NCI-H1092 (cell line): ENCODE measurements around the gene RFTN1.
"Not testable (repeated sequence)": the region's sequence is repeated elsewhere in the genome, so short reads cannot be mapped to it uniquely, and the experiment has no call there.

Experiments used
- DNase-seq: peaks from one replicate; lab custom pipeline; 2025; lab: John Stamatoyannopoulos, UW

Gene RFTN1

DNA sequence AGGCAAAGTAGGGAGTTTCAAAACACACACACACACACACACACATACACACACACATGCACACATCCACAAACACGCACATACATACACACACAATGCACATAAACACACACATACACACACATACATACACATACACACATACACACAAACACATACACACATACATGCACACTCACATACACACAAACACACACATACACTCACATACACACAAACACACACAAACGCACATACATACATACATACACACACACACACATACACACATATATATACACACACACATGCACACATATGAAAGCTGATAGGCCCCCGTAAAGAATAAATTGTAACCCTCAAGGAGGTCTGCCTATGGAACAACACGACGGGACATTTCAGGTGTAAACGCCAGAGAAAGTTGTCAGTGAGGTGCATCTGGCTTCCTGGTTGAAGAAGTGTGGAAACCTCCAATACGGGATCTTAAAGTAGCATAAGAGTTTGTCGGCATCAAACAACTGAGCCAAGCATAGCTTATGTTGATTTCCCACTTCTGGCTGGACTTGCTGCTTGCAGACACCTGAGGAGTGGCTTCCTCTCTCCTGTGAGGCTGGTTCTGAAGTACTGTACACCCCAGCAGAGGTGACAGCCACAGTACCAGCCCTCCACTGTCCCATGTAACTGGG is 5.8 kb downstream of the RFTN1 start:
- DNase-seq, result no peak

DNA sequence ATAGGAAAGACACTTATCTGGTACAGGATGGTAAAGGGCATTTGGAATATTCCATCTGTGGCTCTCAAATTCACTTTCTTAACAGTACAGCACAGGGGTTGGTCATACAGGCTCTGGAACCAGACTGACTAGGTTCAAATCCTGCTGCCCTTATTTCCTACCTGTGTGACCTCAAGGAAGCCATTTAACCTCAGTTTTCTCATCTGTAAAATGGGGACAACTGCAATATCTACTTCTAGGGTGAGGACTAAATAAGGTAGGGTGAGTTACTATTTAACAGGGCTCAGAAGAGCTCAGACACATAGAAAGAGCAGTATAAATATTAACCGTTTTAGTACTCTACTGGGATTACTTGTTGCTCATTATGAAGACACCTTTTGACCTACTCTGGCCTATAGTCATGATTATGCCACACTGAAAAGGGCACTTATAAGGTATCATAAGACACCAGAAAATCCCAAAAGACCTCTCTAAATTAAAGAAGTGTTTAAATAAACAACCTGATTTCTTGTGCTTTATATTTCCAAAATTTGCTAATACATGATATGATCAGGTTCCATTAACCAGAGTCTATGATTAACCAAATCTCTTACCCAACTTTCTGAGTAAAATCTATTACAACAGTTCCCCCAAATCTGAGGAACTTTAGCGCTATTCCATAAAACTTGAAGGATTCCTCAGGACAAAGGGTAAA is 6.5 kb downstream of the RFTN1 start:
- DNase-seq, result no peak

DNA sequence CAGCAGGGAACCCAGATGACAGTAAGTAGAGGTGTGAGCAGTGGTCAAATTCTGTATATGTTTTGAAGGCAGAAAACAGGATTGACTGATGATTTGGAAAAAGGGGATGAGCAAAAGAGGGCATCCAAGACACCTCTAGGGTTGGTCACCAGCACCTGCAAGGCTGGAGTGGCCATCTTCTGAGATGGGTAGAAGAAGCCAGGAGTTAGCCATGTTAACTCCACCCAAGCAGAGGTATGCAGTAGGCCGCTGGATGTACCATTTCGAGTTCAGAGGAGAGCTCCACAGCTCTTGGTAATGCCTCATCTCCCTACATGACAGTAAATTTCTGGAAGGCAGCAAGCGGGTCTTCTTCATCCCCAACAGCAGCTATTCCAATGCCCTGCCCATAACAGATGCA is 7.0 kb downstream of the RFTN1 start:
- DNase-seq, result no peak

DNA sequence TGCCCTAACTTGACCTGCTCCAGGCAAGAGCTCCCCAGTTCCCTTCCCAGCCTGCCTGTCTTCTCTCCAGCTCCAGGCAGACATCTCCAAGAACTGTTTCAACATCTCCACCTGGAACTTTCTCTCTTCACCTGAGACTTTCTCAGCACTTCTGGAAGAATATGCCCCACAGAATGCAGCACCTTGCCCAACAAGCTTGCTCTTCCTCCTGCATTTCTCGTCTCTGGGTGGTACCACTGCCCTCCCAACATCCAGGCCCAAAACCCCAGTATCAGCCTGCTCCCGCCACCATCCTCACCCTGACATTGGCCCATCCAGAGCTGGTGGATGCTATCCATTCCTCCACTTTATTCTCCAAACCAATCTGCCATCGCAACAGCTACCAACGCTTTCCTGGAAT is 8.8 kb downstream of the RFTN1 start:
- DNase-seq, result no peak

DNA sequence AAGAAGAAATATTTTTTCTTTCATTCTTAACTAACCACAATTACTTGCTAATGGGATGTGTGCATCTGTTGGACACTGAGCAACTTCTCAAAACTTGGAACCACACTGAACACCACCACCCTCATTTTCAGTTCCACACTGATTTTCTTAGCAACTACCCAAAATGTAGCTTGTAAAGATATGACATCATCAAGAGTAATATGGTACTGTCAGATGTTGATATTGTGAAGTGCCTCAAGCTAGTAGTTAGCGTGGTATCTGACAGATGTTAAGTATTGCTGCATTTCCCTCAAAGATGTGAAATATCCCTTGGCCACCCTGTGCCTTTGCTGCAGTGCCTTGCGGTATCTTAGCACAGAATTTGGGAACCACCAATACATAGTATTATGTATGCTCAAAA is 9.3 kb downstream of the RFTN1 start:
- DNase-seq, result no peak

DNA sequence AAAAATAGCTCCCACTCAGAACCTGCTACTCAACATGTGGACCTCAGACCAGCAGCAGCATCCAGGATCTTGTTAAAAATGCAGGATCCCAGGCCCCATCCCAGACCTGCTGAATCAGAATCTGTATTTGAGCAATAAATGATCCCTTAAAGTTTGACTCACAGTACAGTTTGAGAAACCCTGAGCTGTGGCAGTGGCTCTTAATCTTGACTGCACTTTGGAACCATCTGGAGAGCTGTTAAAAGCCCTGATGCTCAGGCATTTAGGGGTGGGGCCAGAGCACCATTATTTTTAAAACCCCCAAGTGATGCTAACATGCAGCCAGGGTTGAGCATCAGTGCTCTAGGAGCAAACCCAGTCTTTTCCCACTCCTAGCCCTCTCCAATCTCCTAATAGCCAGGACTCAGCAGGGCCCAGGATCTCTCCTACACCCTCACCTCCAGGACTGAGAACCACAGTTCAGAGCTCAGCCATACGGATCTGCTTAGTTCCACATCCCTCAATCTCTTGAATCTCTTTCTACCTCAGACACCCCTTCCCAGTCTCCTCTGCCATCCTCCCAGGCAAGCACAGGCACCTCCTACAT is 10.2 kb downstream of the RFTN1 start:
- DNase-seq, result no peak

DNA sequence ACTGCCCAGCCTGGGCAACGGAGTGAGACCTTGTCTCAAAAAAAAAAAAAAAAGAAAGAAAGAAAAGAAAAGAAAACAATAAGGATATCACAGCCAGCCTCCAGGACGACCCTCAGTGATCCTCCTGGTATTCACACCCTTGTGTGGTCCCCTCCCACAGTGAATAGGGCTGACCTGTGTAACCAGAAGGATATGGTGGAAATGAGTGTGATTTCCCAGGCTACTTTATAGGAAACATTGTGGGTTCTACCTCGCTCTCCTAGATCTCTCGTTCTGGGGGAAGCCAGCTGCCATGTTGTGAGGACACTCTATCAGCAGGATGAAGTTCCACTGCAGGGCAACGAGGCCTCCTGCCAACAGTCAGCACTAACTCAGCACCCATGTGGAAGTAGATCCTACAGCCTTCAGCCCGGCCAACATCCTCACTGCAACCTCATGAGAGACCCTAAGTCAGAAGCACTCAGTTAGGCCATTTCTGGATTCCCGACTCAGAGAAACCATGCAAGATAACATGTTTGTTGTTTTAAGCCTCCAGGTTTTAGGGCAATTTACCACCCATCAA is 11.1 kb downstream of the RFTN1 start:
- no peak for DNase-seq

DNA sequence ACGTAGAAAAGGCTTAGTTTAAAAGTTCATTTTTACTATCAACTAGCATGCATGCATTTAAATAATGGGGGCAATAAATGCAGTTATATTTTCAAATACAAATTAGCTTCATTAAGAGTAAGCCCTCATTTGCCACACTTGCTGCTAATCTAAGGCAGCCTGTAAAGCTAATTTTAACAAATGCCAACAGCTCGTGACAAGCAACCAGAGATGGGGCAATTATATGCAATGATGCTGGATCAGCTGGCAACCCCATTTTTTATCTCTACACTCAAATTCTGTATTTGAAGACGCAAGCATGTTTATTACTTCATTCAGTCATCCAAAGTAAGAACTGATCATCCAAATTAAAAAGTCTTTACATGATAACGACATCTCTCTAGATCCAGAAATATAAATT is 12.1 kb downstream of the RFTN1 start:
- no peak for DNase-seq

DNA sequence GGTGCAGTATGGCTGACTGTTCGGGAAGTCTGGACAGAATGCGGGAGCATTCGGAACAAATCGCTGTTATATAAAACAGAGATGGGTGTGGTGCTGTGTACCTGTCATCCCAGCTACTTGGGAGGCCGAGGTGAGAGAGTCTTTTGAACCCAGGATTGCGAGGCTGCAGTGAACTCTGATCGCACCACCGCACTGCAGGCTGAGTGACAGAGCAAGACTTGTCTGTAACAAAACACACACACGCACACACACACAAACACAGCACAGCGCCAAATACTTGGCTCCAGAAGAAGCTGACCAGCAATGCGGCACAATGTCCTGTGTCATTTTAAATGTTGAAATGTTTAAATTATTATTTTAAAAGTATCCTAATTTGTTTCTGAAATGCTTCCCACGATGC is 12.6 kb downstream of the RFTN1 start:
- no peak for DNase-seq

DNA sequence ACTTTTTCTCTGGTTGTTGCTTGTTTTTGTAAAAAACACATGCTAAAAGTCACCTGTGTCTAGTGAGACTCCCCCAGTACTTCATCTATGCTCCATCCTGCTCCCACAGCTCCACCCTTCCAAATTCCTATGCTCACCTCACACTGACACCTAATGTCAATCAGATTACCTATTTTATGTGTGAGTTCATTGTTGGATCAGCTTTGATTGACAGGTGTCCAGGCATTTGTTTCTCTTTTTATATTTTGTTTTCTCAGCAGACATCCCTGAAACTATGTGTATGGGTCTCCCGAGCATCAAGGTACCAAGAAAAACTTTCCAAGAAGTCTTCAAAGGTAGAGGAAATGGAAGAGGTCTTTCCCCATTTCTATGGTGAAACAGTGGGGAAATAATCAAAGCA is 13.4 kb downstream of the RFTN1 start:
- no peak for DNase-seq

DNA sequence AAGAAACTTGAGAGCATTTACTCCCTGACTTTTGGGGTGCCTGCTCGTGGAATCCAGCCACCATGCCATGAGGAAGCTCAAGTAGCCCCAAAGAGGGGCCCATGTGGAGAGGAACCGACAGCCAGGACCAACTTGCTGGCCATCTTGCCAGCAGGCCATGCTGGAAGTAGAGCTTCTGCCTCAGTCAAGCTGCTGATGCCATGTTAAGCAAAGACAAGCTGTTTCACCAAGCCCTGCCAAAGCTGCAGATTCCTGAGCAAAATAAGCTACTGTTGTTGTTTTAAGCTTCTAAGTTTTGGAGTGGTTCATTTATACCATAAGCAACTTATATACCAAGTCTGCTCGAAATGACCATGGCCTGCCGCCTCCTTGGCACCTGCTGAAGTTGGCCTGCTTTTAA is 14.1 kb downstream of the RFTN1 start:
- no peak for DNase-seq

DNA sequence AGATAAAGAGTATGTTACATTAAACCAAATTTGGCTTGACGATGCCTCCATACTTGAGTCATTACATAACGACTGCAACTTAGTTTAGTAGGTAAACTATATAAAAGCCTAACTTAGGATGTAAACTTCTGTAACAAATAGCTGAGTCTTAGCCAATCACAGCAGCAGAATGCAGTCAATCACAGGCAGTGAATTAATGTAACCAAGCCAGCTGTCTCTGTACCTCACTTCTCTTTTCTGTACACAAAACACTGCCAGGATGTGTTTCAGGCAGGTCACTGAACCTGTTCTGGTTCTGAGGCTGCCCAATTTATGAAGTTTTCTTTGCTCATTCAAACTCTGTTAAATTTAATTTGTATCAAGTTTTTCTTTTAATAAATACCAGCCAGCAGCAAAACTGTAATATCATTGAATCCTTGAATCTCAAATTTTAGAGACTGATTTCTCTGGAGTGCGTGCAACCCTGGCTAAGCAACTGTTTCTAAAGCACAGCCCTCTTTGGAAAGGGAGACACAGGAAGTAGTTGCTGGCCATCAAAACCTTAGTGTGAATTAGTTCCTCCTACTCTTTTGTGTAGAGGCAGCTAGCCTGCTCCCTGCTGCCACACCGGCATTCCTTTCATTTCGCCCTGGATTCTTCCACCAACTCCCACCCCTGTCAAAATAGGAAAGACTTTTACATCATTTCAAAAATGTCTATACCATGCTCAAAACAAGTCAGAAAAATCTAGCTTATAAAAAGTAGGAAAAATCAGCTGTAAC is 15.2 kb downstream of the RFTN1 start:
- DNase-seq, result no peak

DNA sequence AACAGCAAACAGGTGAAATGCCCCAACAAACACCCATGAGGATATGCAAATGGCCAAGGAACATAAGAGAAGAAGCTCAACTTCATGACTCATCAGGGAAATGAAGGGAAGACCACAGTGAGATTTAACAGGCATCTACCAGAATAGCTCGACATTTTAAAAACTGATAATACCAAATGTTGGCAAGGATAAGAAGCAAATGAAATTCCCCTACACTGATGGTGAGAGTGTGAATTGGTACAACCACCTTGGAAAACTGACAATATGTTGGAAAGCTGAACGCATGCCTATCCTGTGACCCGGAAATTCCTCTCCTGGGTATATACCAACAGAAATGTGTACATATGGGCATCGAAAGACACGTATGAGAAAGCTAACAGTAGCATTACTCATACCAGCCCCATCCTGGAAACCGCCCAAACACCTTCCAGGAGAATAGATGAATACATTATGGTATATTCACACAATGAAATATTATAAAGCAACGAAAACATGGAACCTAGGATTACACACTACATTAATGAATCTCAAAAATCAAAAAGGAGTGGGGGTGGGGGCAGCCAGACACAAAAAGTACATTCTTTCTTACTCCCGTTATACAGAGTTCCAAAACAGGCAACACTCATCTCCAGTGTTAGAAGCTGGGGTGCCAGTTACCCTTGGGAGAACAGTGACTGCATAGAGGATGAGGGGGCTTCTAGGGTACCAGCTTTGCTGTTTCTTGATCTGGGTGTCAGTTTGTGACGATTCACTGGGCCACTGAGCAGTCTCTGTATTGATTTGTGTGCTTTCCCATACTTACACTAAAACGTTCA is 16.9 kb downstream of the RFTN1 start:
- DNase-seq, result no peak

DNA sequence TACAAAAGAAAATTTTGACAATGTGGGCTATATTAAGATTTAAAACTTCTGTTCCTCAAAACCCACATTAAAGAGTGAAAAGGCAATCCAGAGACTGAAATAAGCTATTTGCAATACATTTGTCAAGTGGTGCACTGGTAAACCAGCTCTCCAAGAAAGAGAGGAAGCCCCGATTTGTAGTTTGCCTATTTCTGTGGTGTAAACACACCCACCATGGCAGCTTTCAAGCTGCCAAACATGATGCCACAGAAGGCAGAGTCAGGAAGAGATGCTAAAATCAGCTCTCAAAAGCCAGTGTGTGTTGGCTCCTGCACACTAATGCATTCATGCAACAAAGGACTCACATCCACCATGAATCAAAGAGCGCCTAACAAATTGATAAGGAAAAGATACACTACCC is 17.5 kb downstream of the RFTN1 start:
- no peak for DNase-seq

DNA sequence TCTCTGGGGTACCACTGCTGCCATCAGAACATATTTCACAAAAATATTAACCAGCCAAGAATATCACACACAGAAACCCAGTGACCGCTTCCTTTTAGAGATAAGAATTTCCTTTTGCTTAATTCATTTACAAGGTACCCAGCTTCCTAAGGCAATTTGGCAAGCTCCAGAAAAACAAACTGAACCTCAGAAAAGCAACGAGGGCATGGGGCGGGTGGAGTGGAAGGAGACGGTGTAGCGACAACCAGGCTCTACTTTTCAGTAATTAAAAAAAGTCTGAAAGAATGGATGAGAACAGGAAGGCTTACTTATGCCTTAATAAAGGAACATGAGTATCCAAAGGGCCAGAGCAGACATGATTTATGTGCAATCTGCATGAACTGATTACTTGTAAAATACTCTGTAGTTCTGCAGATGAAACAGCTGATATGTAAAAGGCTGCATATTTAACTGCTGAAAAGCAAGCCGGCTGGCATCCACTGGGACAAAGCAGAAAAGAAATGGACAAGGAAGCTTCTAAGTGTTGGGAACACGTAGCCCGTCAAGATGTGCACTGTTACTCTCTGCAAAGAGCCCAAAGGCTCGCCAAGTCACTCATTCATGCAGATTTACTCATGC is 18.6 kb downstream of the RFTN1 start:
- DNase-seq, result no peak

DNA sequence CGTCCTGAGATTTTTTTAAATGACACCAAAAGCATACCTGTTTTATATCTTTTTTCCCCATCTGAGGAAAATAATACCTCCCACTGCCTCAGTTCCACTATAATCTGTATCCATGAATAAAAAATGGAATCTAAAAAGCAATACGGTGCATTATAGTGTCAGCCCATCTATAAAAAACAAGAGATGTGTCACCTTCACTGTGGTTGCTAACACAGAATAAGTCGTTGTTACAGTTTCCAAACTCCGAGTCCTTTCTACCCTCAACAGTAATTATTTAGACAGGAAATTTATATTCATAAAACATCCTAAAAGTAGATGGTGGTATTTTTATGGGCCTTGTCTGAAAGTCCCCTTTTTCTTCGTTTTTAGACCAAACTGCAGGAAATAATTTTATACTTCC is 19.4 kb downstream of the RFTN1 start:
- DNase-seq, result no peak

DNA sequence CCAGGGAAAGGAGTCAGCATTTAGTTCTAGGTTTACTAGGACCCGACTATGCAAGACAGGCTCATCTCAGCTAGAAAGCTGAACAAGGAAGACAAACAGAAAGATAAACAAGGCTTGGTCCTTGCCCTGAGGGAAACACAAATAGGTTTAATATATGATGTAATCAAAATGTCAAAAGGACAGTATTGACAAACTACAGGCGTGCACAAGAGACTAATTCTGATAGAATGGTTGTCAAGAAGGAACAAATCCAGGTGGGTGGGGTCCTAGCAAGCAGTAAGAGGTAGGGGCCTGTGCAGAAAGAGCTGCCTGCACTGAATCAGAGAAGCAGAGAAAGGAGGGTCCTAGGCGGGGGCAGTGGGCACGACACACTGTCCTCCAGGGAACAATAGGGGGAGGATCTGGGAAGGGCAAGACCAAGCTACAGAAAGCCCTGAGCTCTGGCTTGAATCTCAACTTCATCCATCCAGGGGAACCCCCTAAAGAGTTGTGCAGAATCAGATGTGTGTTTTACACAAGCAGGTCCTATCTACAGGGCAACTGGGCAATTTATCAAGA is 23.4 kb downstream of the RFTN1 start:
- DNase-seq, result no peak

DNA sequence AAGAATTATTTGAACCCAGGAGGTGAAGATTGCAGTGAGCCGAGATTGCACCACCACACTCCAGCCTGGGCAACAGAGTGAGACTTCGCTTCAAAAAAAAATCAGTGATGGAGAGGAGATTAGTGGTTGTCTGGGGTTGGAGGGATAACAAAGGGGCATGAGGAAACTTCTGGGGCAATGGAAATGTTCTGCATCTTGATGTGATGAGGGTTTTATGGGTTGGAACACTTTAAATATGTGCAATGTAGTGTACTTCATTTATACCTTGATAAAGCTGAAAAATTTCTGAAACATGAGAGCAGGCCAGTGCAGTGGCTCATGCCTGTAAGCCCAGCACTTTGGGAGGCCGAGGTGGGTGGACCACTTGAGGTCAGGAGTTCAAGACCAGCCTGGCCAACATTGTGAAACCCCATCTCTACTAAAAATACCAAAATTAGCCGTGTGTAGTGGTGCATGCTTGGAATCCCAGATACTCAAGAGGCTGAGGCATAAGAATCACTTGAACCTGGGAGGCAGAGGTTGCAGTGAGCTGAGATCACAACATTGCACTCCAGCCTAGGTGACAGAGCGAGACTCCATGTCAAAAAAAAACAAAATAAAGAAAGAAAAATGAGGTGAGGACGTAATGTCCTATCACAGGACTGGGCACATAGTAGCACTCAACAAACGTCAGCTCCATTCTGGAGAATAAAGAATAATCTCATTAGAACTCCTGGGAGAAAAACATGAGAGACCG is 24.0 kb downstream of the RFTN1 start:
- DNase-seq, result not testable (repeated sequence)

DNA sequence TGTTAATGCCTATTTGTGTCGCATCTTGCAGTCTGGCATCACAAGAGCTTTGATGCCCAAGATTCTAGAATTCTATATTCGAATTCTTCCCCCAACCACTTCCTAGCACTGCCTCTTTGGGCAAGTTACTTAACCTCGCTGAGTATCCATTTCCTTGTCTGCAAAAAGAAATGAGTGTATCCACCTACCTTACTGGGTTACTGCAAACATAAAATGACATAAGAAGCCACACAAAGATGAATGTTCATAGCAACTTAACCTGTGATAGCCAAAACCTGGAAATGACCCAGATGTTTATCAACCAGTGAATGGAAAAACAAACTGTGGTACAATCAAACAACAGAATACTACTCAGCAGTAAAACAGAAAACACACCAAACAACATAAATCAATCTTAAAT is 24.9 kb downstream of the RFTN1 start:
- DNase-seq, result no peak

DNA sequence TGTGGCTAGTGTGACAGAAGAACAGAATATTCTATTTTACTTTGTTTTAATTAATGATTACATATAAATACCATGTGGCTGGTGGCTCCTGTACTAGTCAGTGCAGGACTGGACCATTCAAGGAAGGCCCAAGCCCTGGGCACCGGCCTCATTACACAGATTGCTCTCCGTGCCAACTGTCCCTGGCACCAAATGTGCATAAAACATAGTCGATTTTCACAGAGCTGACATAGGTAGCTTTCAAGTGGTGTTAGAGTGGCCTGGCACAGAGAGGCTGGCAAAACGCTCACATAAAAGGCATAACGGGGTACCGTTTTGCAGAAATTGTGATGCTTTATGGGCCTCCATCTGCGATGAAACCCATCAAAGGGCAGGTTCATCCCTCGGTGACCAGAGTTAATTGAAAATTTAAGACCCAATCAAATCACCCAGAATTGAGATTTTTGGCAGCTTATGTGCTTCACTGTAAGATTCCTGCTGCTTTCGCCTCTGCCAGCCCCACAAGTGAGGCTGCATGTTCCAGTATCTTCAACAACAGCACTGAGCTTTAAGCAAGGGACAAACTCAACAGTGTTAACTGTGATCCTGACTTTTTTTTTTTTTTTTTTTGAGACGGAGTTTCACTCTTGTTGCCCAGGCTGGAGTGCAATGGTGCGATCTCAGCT is 25.9 kb downstream of the RFTN1 start:
- peak; percentile 23 for DNase-seq
